ENCODE data around the gene BAG3.

DNA sequence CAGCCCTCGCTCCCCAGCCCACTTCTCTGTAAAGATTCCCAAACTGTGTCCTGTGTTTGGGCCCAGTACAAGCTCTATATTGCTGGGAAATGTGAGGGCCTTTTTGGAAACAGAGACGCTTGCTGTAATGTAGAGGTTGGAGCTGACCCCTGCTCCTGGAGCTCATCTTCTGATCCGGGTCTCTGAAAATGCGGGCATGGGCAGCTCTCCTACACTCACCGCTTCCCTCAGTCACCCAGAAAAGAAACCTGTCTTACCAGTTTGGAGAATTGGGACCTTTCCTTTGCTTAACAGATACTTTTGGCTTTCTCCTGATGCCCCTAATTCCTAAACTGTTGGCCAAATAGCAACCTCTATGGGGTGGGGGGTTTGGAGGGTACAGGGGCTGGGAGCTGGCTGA, 18.2 kb downstream of the BAG3 start:
- TF ChIP-seq REST (IDR thresholded peaks at IDR 0.05; ENCODE audit: low read depth) (no peak), TAF1 (IDR thresholded peaks at IDR 0.05; ENCODE audit: low read depth) (no peak), EGR1 (IDR thresholded peaks at IDR 0.05) (no peak), YY1 (IDR thresholded peaks at IDR 0.05; ENCODE audit: low read depth) (no peak), FOXM1 (IDR thresholded peaks at IDR 0.05; ENCODE audit: borderline replicate concordance, low read depth) (no peak), CEBPB (IDR thresholded peaks at IDR 0.05) (no peak), EP300 (IDR thresholded peaks at IDR 0.05; ENCODE audit: borderline replicate concordance) (no peak), CREB1 (IDR thresholded peaks at IDR 0.05; ENCODE audit: low read depth) (no peak), TCF12 (IDR thresholded peaks at IDR 0.05; ENCODE audit: low read depth) (no peak; the same call in 1 of the 2 replicates), TEAD4 (IDR thresholded peaks at IDR 0.05) (no peak), RAD21 (IDR thresholded peaks at IDR 0.05; ENCODE audit: low read depth) (no peak), ZBTB7A (IDR thresholded peaks at IDR 0.05; ENCODE audit: low read depth) (no peak)
- TF ChIP-seq, protein P1, sequence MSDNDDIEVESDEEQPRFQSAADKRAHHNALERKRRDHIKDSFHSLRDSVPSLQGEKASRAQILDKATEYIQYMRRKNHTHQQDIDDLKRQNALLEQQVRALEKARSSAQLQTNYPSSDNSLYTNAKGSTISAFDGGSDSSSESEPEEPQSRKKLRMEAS (IDR thresholded peaks at IDR 0.05), result no peak
- TF ChIP-seq, protein P2, sequence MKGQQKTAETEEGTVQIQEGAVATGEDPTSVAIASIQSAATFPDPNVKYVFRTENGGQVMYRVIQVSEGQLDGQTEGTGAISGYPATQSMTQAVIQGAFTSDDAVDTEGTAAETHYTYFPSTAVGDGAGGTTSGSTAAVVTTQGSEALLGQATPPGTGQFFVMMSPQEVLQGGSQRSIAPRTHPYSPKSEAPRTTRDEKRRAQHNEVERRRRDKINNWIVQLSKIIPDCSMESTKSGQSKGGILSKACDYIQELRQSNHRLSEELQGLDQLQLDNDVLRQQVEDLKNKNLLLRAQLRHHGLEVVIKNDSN (IDR thresholded peaks at IDR 0.05), result no peak
